Measurements from ENCODE around the gene DENND1B. TPM values are rescaled to one million over a fixed set of nuclear protein-coding genes. Genes with fewer than 3 reads are reported as not detected.

The DENND1B gene
- polyA plus RNA-seq, 1 donor: 10.9 TPM

DNA sequence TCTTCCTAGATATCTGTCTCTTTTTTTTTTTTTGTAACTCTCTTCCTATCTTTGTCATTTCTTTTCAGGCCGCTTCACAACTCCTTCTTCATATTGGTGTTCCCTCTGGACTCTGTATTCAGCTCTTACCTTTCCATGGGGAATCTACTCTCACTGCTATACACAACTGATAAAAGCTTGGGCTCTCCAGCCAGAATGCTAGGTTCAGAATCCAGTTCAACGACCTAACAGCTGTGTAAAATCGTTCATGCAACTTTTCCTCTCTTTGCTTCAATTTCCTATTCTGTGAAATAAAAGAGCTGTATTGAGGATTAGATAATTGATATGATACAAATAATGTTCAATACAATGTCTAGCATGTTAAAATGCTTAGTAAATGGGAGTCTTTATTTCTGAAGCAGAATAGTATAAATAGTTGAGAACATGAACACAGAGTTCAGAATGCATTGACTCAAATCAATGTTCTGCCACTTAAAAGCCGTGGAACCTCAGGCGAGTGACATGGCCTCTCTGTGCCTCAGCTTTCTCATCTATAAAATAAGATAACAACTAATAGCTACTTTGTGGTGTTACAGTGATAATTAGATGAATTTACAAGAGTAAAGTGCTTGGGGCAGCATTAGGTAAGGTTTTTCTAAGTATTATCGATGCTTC lies 88.5 kb downstream of the DENND1B start:
- H3K4me3 ChIP-seq (ENCODE audit: low read length): no peak overlapping the region
- H3K4me1 ChIP-seq (ENCODE audit: control insufficient read depth, insufficient read depth, low read length): peaks cover 2% of the 10 kb centered on the region
- H3K36me3 ChIP-seq (ENCODE audit: control insufficient read depth, insufficient read depth, low read length): no peaks in the 10 kb centered on the region
- no peak for DNase-seq
- H3K9me3 ChIP-seq (ENCODE audit: control insufficient read depth, low read depth, low read length): peaks cover 3% of the 10 kb centered on the region
- H3K27me3 ChIP-seq (ENCODE audit: control insufficient read depth, insufficient read depth, low read length): no peaks in the 10 kb centered on the region
- H3K27ac ChIP-seq (ENCODE audit: low read length): no peak overlapping the region
- WGBS (ENCODE audit: insufficient coverage, low lambda C conversion rate): 100% methylated on average over 1 of the region's 6 CpGs

DNA sequence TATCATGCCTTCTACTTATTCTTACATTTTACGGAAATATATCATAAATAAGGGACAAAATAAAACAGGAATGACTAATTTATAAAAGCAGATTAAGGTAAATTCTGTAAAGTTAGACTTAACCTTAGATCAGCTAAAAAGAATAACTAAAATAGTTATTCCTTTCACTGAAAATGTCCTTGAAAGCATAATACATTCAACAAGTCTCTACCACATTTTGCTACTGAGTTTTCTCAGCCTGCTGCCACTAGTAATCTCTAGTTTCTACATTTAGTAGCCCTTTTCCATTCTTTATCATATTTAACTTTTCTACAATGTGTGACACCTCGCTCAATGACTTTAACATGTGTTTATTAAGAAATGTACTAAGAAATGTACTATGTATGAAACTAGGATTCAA lies 89.0 kb downstream of the DENND1B start:
- Histone ChIP-seq H3K4me1 (ENCODE audit: control insufficient read depth, insufficient read depth, low read length) (no peaks in the 10 kb centered on the region), H3K27ac (ENCODE audit: low read length) (no peak overlapping the region), H3K36me3 (ENCODE audit: control insufficient read depth, insufficient read depth, low read length) (no peaks in the 10 kb centered on the region), H3K9me3 (ENCODE audit: control insufficient read depth, low read depth, low read length) (peaks cover 3% of the 10 kb centered on the region), H3K27me3 (ENCODE audit: control insufficient read depth, insufficient read depth, low read length) (no peaks in the 10 kb centered on the region), H3K4me3 (ENCODE audit: low read length) (no peak overlapping the region)
- DNase-seq: no peak
- 86% methylated on average over 1 of the region's 2 CpGs for WGBS (ENCODE audit: insufficient coverage, low lambda C conversion rate)

DNA sequence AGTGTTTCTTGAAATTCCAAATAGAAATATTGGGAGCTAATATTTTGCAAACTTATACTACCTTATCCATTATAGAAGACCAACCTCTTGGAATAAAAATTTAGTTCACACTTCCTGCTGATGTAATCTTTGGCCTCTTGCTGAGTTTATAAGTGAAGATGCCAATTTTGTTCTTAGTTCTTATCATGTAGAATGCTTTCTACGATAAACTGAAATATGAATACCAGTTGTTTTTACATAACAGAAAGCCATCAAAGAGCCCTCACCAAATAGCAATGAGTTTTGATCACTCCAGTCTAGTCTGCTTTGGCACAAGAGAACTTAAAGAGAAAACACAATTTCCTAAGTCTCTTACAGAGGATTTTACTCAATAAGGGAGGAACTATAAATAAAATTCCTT lies 89.5 kb downstream of the DENND1B start:
- Histone ChIP-seq H3K27me3 (ENCODE audit: control insufficient read depth, insufficient read depth, low read length) (no peaks in the 10 kb centered on the region), H3K9me3 (ENCODE audit: control insufficient read depth, low read depth, low read length) (peaks cover 3% of the 10 kb centered on the region), H3K36me3 (ENCODE audit: control insufficient read depth, insufficient read depth, low read length) (no peaks in the 10 kb centered on the region), H3K4me1 (ENCODE audit: control insufficient read depth, insufficient read depth, low read length) (no peaks in the 10 kb centered on the region), H3K4me3 (ENCODE audit: low read length) (no peak overlapping the region), H3K27ac (ENCODE audit: low read length) (no peak overlapping the region)
- WGBS (ENCODE audit: insufficient coverage, low lambda C conversion rate): no CpG with 5 or more reads among the region's 1 CpG
- DNase-seq: no peak

DNA sequence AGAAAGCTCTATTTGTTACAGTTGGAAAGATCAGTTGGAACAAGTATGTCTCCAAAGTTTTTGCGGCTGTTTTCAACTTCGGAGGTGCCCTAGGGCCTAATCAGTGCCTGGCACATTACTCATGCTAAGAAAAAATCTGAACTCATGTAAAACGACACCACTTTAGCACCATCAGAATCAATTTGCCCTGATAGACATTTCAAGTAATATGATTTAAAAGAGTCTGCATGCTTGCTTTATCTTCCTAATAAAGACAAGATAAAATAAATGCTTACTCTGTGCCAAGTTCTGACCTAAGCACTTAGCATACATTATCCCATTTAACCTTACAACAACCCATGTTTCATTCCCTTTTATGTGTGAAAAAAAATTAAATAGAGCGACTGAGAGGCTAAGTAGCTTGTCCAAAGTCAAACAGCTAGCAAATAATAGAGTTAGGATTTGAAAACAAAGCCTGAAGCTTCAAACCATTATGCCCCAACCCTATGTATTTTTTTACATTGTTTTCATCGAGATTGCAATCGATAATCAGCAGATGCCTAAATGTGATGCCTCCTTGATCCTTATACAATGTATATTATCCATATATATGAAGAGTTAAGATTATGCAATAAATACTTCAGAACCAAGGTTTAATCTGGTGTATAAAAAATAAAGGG lies 91.3 kb downstream of the DENND1B start:
- 86% methylated on average over 2 of the region's 6 CpGs for WGBS (ENCODE audit: insufficient coverage, low lambda C conversion rate)

DNA sequence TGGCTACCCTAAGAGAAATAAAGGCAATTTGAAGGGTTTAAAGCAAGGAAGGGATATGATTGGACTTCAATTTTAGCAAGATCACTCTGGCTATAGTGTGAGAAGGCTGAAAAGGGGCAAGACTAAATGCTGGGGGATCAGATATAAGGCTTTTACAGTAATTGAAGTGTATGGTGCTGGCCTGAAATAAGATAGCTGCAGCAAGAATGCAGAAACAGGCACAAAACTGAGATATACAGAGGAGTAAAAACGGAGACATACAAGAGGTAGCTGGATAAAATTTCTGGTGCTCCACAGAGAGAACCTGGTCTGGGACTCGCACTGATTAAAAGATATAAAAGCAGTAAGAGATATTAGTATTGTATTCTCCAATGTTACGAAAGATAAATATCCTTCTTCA lies 92.0 kb downstream of the DENND1B start:
- WGBS (ENCODE audit: insufficient coverage, low lambda C conversion rate): 100% methylated on average over 1 of the region's 3 CpGs

More for the DNA sequence above, 91.3 kb downstream of the DENND1B start:
- Histone ChIP-seq H3K4me3 (ENCODE audit: low read length) (no peak overlapping the region), H3K36me3 (ENCODE audit: control insufficient read depth, insufficient read depth, low read length) (no peaks in the 10 kb centered on the region), H3K9me3 (ENCODE audit: control insufficient read depth, low read depth, low read length) (peaks cover 3% of the 10 kb centered on the region), H3K4me1 (ENCODE audit: control insufficient read depth, insufficient read depth, low read length) (no peaks in the 10 kb centered on the region), H3K27ac (ENCODE audit: low read length) (no peak overlapping the region), H3K27me3 (ENCODE audit: control insufficient read depth, insufficient read depth, low read length) (no peaks in the 10 kb centered on the region)
- DNase-seq: no peak

DNA sequence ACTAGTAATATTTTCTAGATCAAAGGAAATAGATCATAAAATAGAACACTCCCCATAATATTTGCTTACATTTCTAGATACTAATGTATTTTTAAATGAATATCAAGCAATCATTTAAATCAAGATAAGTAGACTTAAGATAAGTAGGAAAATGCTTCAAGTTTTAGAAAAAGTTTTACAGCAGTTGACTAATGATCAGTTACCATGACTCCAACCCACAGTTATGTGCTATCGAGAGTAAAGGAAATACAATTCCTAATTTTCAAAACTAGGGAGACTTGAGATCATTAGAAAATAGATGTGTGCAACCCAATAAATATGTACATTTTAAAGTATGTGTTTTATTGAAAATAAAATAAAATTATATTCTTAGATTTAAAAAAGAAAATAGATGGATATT lies 95.0 kb downstream of the DENND1B start:
- no peaks in the 10 kb centered on the region for H3K9me3 ChIP-seq (ENCODE audit: control insufficient read depth, low read depth, low read length)
- H3K4me3 ChIP-seq (ENCODE audit: low read length): no peak overlapping the region
- no peak overlapping the region for H3K27ac ChIP-seq (ENCODE audit: low read length)
- H3K36me3 ChIP-seq (ENCODE audit: control insufficient read depth, insufficient read depth, low read length): no peaks in the 10 kb centered on the region
- no peaks in the 10 kb centered on the region for H3K27me3 ChIP-seq (ENCODE audit: control insufficient read depth, insufficient read depth, low read length)
- no peak for DNase-seq
- H3K4me1 ChIP-seq (ENCODE audit: control insufficient read depth, insufficient read depth, low read length): no peaks in the 10 kb centered on the region
- no CpG with 5 or more reads among the region's 1 CpG for WGBS (ENCODE audit: insufficient coverage, low lambda C conversion rate)

More for the DNA sequence above, 92.0 kb downstream of the DENND1B start:
- Histone ChIP-seq H3K27me3 (ENCODE audit: control insufficient read depth, insufficient read depth, low read length) (no peaks in the 10 kb centered on the region), H3K27ac (ENCODE audit: low read length) (no peak overlapping the region), H3K4me1 (ENCODE audit: control insufficient read depth, insufficient read depth, low read length) (no peaks in the 10 kb centered on the region), H3K36me3 (ENCODE audit: control insufficient read depth, insufficient read depth, low read length) (no peaks in the 10 kb centered on the region), H3K9me3 (ENCODE audit: control insufficient read depth, low read depth, low read length) (no peaks in the 10 kb centered on the region), H3K4me3 (ENCODE audit: low read length) (no peak overlapping the region)
- no peak for DNase-seq

DNA sequence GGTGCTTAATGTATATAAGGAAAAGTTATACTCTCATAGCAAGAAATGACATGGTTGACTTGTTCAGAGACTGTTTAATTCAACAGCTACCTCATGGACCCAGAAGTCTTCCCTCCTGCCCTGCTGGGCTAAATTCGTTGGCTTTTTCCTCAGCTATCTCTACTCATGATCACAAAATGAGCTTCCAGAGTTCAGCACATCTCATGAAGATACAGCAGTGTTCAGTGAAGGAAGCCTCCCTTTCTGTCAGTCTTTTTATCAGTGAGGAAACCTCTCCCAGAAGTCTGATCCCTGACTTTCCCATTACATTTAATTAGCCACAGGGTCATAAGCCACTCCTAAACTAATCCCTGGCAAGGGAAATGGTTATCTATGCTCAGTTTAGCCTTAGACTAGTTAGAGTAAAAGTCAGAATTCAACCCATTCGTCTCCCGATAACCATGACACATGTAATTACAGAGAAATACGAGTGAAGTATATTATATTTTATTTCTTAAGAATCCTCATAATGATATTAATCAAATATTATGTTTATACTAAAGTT lies 97.5 kb downstream of the DENND1B start:
- H3K27me3 ChIP-seq (ENCODE audit: control insufficient read depth, insufficient read depth, low read length): no peaks in the 10 kb centered on the region
- 100% methylated on average over 3 of the region's 4 CpGs for WGBS (ENCODE audit: insufficient coverage, low lambda C conversion rate)
- DNase-seq: no peak
- H3K4me1 ChIP-seq (ENCODE audit: control insufficient read depth, insufficient read depth, low read length): no peaks in the 10 kb centered on the region
- H3K27ac ChIP-seq (ENCODE audit: low read length): no peak overlapping the region
- no peak overlapping the region for H3K4me3 ChIP-seq (ENCODE audit: low read length)
- no peaks in the 10 kb centered on the region for H3K36me3 ChIP-seq (ENCODE audit: control insufficient read depth, insufficient read depth, low read length)
- H3K9me3 ChIP-seq (ENCODE audit: control insufficient read depth, low read depth, low read length): no peaks in the 10 kb centered on the region

DNA sequence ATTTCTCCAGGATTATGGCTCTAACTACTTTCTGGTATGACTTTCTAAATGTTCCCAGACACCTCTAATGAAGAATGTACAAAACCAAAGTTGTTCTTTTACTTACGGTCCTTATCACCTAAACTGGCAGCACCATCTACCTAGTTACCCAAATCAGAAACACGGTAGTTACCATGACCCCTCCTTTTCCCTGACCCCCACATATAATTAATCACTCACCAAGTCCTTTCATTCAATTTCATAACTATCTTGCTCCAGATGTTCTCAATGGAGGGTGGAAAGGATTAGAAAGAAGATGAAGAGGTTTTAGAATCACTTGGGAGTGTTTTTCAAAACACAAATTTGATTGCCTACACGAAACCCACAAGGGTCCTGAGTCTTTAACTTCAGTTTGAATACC lies 98.0 kb downstream of the DENND1B start:
- no peak overlapping the region for H3K27ac ChIP-seq (ENCODE audit: low read length)
- H3K4me1 ChIP-seq (ENCODE audit: control insufficient read depth, insufficient read depth, low read length): no peaks in the 10 kb centered on the region
- H3K27me3 ChIP-seq (ENCODE audit: control insufficient read depth, insufficient read depth, low read length): no peaks in the 10 kb centered on the region
- H3K36me3 ChIP-seq (ENCODE audit: control insufficient read depth, insufficient read depth, low read length): no peaks in the 10 kb centered on the region
- no CpG with 5 or more reads among the region's 3 CpGs for WGBS (ENCODE audit: insufficient coverage, low lambda C conversion rate)
- H3K4me3 ChIP-seq (ENCODE audit: low read length): no peak overlapping the region
- no peaks in the 10 kb centered on the region for H3K9me3 ChIP-seq (ENCODE audit: control insufficient read depth, low read depth, low read length)
- no peak for DNase-seq

DNA sequence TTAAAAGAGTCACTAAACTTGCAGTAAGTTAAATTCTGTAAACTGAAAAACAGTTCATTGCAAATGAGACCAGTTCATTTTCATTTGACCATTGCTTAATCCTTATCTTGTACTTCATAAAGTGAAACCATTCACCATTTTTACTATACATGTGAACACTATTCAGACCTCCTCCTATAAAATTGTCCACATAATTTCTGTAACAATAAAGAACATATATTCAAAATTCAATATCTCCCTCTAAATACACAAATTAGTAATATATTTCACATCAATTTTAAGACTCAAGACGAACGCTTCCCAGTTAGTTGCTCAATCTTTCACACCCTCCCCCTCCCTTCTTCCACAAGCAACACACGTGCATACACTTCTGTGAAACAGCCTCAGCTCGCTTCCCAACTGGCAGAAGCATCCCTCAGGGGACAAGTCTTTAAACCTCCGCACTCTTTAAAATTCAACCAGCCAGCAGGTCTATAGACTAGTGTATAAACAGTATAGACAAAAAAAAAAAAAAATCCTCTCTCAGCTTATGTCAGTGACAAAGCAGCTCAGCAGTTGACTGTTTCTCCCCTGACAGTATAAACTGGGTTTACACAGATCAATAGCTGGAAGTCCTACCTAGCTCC lies 99.6 kb downstream of the DENND1B start:
- no peaks in the 10 kb centered on the region for H3K27me3 ChIP-seq (ENCODE audit: control insufficient read depth, insufficient read depth, low read length)
- DNase-seq: peak; percentile 7 to 57
- 72% methylated on average over 2 of the region's 5 CpGs for WGBS (ENCODE audit: insufficient coverage, low lambda C conversion rate)
- H3K9me3 ChIP-seq (ENCODE audit: control insufficient read depth, low read depth, low read length): no peaks in the 10 kb centered on the region
- H3K27ac ChIP-seq (ENCODE audit: low read length): peak overlapping the region; percentile 11
- no peaks in the 10 kb centered on the region for H3K36me3 ChIP-seq (ENCODE audit: control insufficient read depth, insufficient read depth, low read length)
- H3K4me1 ChIP-seq (ENCODE audit: control insufficient read depth, insufficient read depth, low read length): no peaks in the 10 kb centered on the region
- peak overlapping the region; percentile 8 for H3K4me3 ChIP-seq (ENCODE audit: low read length)

DNA sequence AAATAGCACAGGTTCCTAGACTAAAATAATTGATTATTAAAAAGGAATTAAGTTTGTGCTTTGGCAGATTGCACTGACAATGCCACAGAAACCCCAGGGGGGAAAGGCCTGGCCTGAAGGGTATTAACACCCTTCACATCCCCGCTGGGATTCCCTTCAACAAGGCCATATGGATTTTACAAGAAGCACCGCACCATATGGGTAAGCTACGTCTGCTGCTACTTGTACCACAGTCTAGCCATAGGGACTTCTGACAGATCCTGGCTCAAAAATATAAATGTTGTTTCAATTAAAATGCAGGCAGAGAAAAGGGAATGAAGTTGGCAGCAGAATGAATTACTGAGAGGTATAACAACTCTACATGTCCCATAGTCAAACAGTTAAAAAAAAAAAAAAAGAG lies 101.0 kb downstream of the DENND1B start:
- H3K9me3 ChIP-seq (ENCODE audit: control insufficient read depth, low read depth, low read length): no peaks in the 10 kb centered on the region
- no peak for DNase-seq
- no peak overlapping the region for H3K4me3 ChIP-seq (ENCODE audit: low read length)
- no peak overlapping the region for H3K27ac ChIP-seq (ENCODE audit: low read length)
- no CpG with 5 or more reads among the region's 3 CpGs for WGBS (ENCODE audit: insufficient coverage, low lambda C conversion rate)
- no peaks in the 10 kb centered on the region for H3K27me3 ChIP-seq (ENCODE audit: control insufficient read depth, insufficient read depth, low read length)
- no peaks in the 10 kb centered on the region for H3K36me3 ChIP-seq (ENCODE audit: control insufficient read depth, insufficient read depth, low read length)
- no peaks in the 10 kb centered on the region for H3K4me1 ChIP-seq (ENCODE audit: control insufficient read depth, insufficient read depth, low read length)

Data from large intestine (tissue), 3 donors.